GM18498 (cell line): ENCODE measurements around the gene TFCP2.
"Not testable (repeated sequence)": the region's sequence is repeated elsewhere in the genome, so short reads cannot be mapped to it uniquely, and the experiment has no call there.

Source experiments
- ATAC-seq: cut with Tn5 transposase; IDR thresholded peaks from one replicate; pipeline ENCODE4 v1.9.1; 2021; ENCODE audit warnings: mild to moderate bottlenecking, moderate library complexity; ENCODE audit not compliant: unreplicated experiment

TFCP2 gene

GRCh38 chr12:51086933-51087332 is 86.0 kb downstream of the TFCP2 start:
- no peak for ATAC-seq

GRCh38 chr12:51085757-51086156 is 87.2 kb downstream of the TFCP2 start:
- ATAC-seq: no peak

GRCh38 chr12:51083126-51083833 is 89.7 kb downstream of the TFCP2 start, which contains the start of gene CSRNP2:
Gene CSRNP2, minus strand, starts transcription at chr12:51083596. Its CDS starts 7,035 bp downstream, at chr12:51076561.
- ATAC-seq: peak; percentile 97

- no peak for ATAC-seq
Observed at GRCh38 chr12:51082561-51083125, 90.3 kb downstream of the TFCP2 start.

- no peak for ATAC-seq
Observed at GRCh38 chr12:51081421-51081820, 91.5 kb downstream of the TFCP2 start.

GRCh38 chr12:51080136-51080535 is 92.8 kb downstream of the TFCP2 start:
- no peak for ATAC-seq

GRCh38 chr12:51078866-51079265 is 94.1 kb downstream of the TFCP2 start:
- ATAC-seq: not testable (repeated sequence)

- not testable (repeated sequence) for ATAC-seq
Observed at GRCh38 chr12:51078346-51078745, 94.6 kb downstream of the TFCP2 start.

GRCh38 chr12:51077930-51078329 is 95.0 kb downstream of the TFCP2 start:
- ATAC-seq: no peak

- ATAC-seq: no peak
Observed at GRCh38 chr12:51076236-51076930, 96.6 kb downstream of the TFCP2 start.

- no peak for ATAC-seq
Observed at GRCh38 chr12:51075390-51075789, 97.5 kb downstream of the TFCP2 start.

GRCh38 chr12:51071663-51072062 is 101.3 kb downstream of the TFCP2 start:
- no peak for ATAC-seq

GRCh38 chr12:51070004-51070403 is 102.9 kb downstream of the TFCP2 start:
- ATAC-seq: no peak

- ATAC-seq: no peak
Observed at GRCh38 chr12:51067771-51068170, 105.2 kb downstream of the TFCP2 start.

- no peak for ATAC-seq
Observed at GRCh38 chr12:51067229-51067628, 105.7 kb downstream of the TFCP2 start.

- ATAC-seq: no peak
Observed at GRCh38 chr12:51065530-51065929, 107.4 kb downstream of the TFCP2 start.

- no peak for ATAC-seq
Observed at GRCh38 chr12:51062631-51063397, 110.1 kb downstream of the TFCP2 start.

- no peak for ATAC-seq
Observed at GRCh38 chr12:51059086-51059485, 113.8 kb downstream of the TFCP2 start.

GRCh38 chr12:51056242-51056641 is 116.7 kb downstream of the TFCP2 start:
- ATAC-seq: no peak

GRCh38 chr12:51055060-51055459 is 117.9 kb downstream of the TFCP2 start:
- ATAC-seq: no peak

- no peak for ATAC-seq
Observed at GRCh38 chr12:51051787-51052186, 121.1 kb downstream of the TFCP2 start.
